ENCODE data around the gene IP6K1.

Gene IP6K1

DNA sequence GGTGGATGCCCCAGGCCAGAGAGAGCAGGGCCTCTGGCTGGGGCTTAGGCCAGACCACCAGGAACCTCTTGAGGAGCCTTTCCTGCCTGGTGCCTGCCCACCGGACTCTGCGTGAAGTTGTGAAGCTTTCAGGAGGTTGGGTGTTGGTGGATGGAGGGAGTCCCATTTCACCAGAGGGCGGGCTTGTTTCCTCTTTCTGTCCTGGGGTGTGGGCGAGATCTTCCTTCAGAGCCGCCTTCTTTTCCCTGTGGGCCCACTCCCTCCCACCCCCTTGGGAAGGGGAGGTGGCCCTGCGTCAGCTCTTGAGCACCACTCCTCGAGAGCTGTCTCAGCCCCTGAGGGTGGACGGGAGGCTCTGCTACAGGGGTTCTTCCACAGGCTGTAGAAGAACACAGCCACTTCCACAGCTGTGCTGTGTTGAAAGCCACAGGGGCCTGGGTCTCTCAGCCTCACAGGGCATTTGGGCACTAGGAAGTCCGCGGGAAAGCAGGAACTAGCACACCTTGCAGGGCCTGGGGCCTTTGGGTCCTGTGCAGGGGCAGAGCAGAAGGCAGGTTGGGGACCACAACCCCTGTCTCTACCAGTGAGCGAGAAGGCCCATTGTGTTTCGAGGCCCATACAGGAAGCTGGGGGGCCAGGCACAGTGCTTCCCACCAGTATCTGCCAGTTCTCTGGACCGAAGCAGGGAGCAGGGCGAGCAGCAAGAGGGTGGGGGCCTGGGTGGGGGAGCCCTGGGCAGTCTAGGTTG is 69.0 kb downstream of the IP6K1 start:
- H3K9ac ChIP-seq (ENCODE audit: low read length): no peak overlapping the region
- peaks cover 19% of the 10 kb centered on the region for H3K36me3 ChIP-seq (ENCODE audit: control insufficient read depth, insufficient read depth, low read length)
- H3K27me3 ChIP-seq (ENCODE audit: control insufficient read depth, insufficient read depth, low read length): no peaks in the 10 kb centered on the region
- peaks cover 9% of the 10 kb centered on the region for H3K4me1 ChIP-seq (ENCODE audit: control insufficient read depth, insufficient read depth, low read length)
- H3K27ac ChIP-seq (ENCODE audit: low read depth, low read length): no peak overlapping the region
- no peak overlapping the region for H3K4me3 ChIP-seq (ENCODE audit: low read length)

DNA sequence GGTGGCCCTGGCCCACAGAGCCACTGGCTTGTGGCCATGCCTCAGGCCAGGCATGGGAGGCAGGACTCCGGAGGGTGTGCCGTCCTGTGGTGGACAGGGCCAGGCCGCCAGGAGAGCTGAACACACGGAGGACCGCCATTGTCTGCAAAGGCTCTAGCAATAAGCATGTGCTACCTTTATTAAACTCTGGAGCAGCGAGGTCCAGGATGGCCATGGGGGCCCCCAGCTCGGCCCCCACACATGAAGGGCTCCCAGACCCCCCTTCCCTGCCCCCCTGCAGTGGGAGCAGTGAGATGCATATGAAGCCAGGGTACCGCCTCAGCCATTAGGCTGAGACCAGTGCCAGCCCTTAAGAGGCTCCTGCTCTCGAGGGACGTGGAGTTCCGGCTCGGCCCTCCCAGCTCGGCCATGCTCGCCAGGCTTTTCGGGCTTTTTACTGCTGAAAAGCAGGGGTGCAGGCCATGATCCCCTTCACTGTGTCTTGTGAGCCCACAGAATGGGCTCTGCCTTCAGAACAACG is 69.6 kb downstream of the IP6K1 start:
- Histone ChIP-seq H3K27ac (ENCODE audit: low read depth, low read length) (no peak overlapping the region), H3K36me3 (ENCODE audit: control insufficient read depth, insufficient read depth, low read length) (peaks cover 15% of the 10 kb centered on the region), H3K9ac (ENCODE audit: low read length) (no peak overlapping the region), H3K27me3 (ENCODE audit: control insufficient read depth, insufficient read depth, low read length) (no peaks in the 10 kb centered on the region), H3K4me1 (ENCODE audit: control insufficient read depth, insufficient read depth, low read length) (peaks cover 8% of the 10 kb centered on the region), H3K4me3 (ENCODE audit: low read length) (no peak overlapping the region)

DNA sequence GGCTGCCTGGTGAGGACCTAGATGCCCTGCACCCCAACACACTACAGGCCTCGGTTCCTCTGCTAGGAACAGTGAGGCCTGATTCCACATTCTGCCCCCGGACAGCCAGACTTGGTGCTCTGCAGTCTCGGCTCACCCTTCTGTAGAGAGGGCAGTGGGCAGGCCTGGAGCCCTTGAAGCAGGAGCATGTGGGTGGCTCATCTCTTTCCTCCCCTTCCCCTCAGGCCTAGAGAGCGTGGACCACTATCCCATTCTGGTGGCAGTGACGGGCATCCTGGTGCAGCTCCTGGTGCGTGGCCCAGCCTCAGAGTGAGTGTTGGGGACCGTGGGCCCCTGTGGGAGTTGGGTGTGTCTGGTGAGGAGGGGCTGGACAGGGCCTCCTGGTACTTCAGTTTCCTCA is 70.2 kb downstream of the IP6K1 start:
- no peak overlapping the region for H3K4me3 ChIP-seq (ENCODE audit: low read length)
- no peaks in the 10 kb centered on the region for H3K27me3 ChIP-seq (ENCODE audit: control insufficient read depth, insufficient read depth, low read length)
- peaks cover 8% of the 10 kb centered on the region for H3K4me1 ChIP-seq (ENCODE audit: control insufficient read depth, insufficient read depth, low read length)
- H3K9ac ChIP-seq (ENCODE audit: low read length): no peak overlapping the region
- no peak overlapping the region for H3K27ac ChIP-seq (ENCODE audit: low read depth, low read length)
- H3K36me3 ChIP-seq (ENCODE audit: control insufficient read depth, insufficient read depth, low read length): peaks cover 12% of the 10 kb centered on the region

DNA sequence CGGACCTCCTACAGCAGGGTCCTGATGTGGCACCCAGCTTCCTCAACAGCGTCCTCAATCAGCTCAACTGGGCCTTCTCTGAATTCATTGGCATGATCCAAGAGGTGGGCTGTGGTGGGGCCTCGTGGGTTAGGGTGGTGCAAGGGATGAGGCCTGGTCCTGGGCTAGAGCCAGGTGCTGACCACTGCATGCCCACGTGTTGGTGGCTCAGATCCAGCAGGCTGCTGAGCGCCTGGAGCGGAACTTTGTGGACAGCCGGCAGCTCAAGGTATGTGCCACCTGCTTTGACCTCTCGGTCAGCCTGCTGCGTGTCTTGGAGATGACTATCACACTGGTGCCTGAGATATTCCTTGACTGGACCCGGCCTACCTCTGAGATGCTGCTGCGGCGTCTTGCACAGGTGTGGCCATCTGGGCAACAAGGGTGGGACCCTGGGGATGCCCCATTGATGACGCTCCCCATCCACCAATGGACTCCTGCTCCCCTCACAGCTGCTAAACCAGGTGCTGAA is 70.7 kb downstream of the IP6K1 start:
- H3K4me3 ChIP-seq (ENCODE audit: low read length): no peak overlapping the region
- peaks cover 8% of the 10 kb centered on the region for H3K4me1 ChIP-seq (ENCODE audit: control insufficient read depth, insufficient read depth, low read length)
- no peak overlapping the region for H3K27ac ChIP-seq (ENCODE audit: low read depth, low read length)
- H3K27me3 ChIP-seq (ENCODE audit: control insufficient read depth, insufficient read depth, low read length): no peaks in the 10 kb centered on the region
- peaks cover 9% of the 10 kb centered on the region for H3K36me3 ChIP-seq (ENCODE audit: control insufficient read depth, insufficient read depth, low read length)
- no peak overlapping the region for H3K9ac ChIP-seq (ENCODE audit: low read length)

DNA sequence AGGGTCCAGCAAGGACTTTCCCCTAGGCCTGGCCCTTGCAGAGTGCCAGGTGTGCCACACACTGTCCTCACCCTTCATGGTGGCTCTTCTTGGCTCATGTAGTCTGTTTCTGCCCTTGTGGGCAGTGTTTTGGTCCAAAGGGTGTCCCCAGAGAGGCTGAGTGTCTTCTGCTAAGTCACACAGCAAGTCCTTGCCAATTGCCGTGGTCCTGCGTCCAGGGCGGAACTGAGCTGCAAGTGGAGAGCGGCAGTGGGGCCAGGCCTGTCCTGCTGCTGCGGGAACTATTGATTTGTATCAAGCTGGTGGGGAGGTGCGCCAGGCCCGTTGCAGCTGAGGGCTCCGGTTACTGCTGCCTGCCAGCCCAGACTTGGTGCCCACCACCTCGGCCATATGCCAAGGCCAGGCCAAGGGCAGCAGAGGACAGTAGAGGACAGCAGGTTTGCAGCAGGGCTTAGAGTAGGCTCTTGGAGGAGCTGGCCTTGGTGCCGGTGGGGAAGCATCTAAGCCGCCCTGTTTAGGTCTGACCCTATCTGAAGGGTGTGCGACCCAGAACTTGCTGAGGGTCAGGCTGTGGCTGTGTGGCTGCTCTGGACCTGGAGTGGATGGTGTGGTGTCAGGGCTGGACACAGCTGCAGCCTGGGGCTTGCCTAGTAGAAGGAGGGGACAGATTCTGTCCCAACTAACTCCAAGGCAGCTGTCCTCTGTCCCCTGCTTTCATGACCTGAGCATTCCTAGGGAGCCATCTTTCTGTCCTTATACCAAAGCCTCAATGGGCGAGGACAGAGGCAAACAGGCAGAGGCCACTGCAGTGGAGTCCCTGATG is 71.4 kb downstream of the IP6K1 start:
- Histone ChIP-seq H3K4me3 (ENCODE audit: low read length) (no peak overlapping the region), H3K27me3 (ENCODE audit: control insufficient read depth, insufficient read depth, low read length) (no peaks in the 10 kb centered on the region), H3K36me3 (ENCODE audit: control insufficient read depth, insufficient read depth, low read length) (peaks cover 9% of the 10 kb centered on the region), H3K4me1 (ENCODE audit: control insufficient read depth, insufficient read depth, low read length) (peaks cover 8% of the 10 kb centered on the region), H3K27ac (ENCODE audit: low read depth, low read length) (no peak overlapping the region), H3K9ac (ENCODE audit: low read length) (no peak overlapping the region)

DNA sequence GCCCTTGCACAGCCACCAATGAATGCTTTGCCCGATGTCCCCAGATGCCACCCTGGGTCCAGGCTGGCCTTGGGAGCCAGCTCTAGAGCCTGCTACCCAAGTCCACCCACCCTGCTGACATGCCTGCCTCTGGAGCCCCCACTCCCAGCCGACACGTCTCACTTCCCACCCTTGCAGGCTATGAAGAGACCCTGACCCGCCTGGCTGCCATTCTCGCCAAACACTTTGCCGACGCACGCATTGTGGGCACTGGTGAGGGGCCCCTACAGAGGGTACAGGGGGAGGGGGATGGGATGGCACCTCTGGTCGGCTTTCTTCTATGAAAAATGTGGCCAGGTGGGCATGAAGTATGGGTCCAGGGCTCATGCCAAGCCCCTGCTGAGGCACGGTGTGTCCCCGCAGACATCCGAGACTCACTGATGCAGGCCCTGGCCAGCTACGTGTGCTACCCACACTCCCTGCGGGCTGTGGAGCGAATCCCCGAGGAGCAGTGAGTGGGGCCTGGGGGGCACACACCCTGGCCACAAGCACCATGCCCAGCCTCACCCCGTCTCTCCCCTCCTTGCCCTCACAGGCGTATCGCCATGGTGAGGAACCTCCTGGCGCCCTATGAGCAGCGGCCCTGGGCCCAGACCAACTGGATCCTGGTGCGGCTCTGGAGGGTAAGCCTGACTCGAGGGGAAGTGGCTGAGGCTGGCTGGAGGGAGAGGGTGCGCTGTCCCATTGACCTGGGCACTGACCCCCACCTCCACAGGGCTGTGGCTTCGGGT is 72.8 kb downstream of the IP6K1 start:
- Histone ChIP-seq H3K36me3 (ENCODE audit: control insufficient read depth, insufficient read depth, low read length) (peaks cover 9% of the 10 kb centered on the region), H3K9ac (ENCODE audit: low read length) (no peak overlapping the region), H3K4me1 (ENCODE audit: control insufficient read depth, insufficient read depth, low read length) (no peaks in the 10 kb centered on the region), H3K27me3 (ENCODE audit: control insufficient read depth, insufficient read depth, low read length) (no peaks in the 10 kb centered on the region), H3K27ac (ENCODE audit: low read depth, low read length) (no peak overlapping the region), H3K4me3 (ENCODE audit: low read length) (no peak overlapping the region)

DNA sequence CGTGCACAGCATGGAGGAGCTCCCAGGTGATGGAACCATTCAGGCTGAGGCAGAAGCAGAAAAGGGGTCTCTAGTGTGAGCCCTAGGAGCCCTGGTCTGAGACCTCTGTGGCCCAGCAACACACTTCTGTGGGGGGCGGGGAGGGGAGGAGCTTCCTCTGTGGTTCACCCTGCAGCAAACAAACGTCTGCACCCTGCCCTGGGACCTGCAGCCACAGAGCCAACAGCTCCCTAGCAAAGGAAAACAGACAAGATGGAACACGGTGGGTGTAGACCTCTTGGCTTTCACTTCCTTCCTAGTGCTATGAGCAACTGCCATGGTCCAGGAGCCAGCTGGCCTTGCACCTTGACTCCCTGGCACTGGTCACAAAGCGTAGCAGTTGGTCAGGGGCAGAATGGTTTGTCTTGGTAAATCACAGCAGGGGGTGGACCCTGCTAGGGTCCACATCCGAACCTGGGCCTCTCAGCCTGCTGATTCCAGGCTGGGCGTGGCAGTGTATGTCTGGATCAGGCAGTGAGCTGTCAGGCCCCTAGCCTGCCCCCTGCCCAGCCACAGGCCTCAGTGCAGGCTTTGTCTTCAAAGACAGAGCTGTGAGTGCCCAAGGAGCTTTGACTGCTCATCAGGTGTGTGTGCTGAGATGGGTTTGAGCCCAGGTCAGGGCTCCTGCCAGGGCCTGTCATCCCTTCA is 73.6 kb downstream of the IP6K1 start:
- Histone ChIP-seq H3K27ac (ENCODE audit: low read depth, low read length) (no peak overlapping the region), H3K27me3 (ENCODE audit: control insufficient read depth, insufficient read depth, low read length) (no peaks in the 10 kb centered on the region), H3K36me3 (ENCODE audit: control insufficient read depth, insufficient read depth, low read length) (peaks cover 9% of the 10 kb centered on the region)

DNA sequence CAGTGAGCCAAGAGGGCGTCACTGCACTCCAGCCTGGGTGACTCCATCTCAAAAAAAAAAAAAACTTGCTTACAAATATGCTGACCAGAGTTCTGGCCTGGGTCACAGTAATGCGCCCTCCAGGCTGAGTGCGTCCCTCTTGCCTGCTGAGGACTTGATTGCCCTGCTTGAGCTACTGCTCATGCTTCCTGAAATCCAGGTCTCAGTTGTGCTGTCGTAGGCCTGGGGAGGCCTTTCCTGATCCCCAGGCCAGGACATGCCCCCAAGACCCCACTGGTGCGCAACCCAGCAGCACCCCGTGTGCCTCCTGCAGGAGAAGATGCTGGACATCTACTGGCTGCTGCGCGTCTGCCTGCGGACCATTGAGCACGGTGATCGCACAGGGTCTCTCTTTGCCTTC is 74.2 kb downstream of the IP6K1 start:
- H3K27me3 ChIP-seq (ENCODE audit: control insufficient read depth, insufficient read depth, low read length): no peaks in the 10 kb centered on the region
- H3K36me3 ChIP-seq (ENCODE audit: control insufficient read depth, insufficient read depth, low read length): peaks cover 9% of the 10 kb centered on the region
- no peak overlapping the region for H3K4me3 ChIP-seq (ENCODE audit: low read length)
- no peak overlapping the region for H3K27ac ChIP-seq (ENCODE audit: low read depth, low read length)
- no peaks in the 10 kb centered on the region for H3K4me1 ChIP-seq (ENCODE audit: control insufficient read depth, insufficient read depth, low read length)
- no peak overlapping the region for H3K9ac ChIP-seq (ENCODE audit: low read length)

More for the DNA sequence above, 73.6 kb downstream of the IP6K1 start:
- no peak overlapping the region for H3K9ac ChIP-seq (ENCODE audit: low read length)
- H3K4me3 ChIP-seq (ENCODE audit: low read length): no peak overlapping the region
- no peaks in the 10 kb centered on the region for H3K4me1 ChIP-seq (ENCODE audit: control insufficient read depth, insufficient read depth, low read length)

DNA sequence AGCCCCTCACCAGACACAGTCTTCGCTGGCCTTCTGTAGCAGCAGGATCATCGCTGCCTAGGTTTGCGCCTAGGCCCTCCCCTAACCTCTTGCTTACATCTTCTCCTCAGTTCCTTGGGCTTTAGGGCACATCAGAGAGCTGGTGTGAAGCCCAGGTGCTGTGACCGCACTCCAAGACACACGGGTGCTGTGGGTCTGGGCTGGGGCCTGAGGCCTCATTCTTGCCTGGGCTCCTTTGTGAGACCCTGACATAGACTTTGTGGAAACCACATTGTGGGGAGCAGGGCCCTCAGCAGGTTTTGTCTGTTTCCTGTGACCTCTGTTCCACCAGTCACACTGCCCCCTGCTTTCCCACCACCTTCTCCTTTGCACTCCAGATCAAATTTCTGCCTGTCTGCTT is 74.9 kb downstream of the IP6K1 start:
- Histone ChIP-seq H3K36me3 (ENCODE audit: control insufficient read depth, insufficient read depth, low read length) (peaks cover 9% of the 10 kb centered on the region), H3K4me3 (ENCODE audit: low read length) (no peak overlapping the region), H3K9ac (ENCODE audit: low read length) (no peak overlapping the region), H3K27ac (ENCODE audit: low read depth, low read length) (no peak overlapping the region), H3K4me1 (ENCODE audit: control insufficient read depth, insufficient read depth, low read length) (no peaks in the 10 kb centered on the region), H3K27me3 (ENCODE audit: control insufficient read depth, insufficient read depth, low read length) (no peaks in the 10 kb centered on the region)

DNA sequence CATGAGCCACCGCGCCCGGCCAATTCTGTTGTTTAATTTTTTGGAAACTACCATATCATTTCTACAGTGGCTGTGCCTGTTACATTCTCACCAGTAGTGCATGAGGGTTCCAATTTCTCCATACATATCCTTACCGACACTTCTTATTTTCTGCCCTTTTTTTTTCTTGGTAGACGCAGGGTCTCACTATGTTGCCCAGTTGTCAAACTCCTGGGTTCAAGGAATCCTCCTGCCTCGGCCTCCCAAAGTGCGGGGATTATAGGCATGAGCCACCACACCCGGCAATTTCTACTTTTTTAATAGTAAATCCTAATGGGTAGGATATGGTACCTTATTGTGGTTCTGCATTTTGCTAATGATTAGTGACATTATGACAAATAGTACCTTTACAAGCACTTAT is 76.5 kb downstream of the IP6K1 start:
- Histone ChIP-seq H3K4me1 (ENCODE audit: control insufficient read depth, insufficient read depth, low read length) (no peaks in the 10 kb centered on the region), H3K27me3 (ENCODE audit: control insufficient read depth, insufficient read depth, low read length) (no peaks in the 10 kb centered on the region), H3K9ac (ENCODE audit: low read length) (no peak overlapping the region), H3K36me3 (ENCODE audit: control insufficient read depth, insufficient read depth, low read length) (peaks cover 2% of the 10 kb centered on the region), H3K4me3 (ENCODE audit: low read length) (no peak overlapping the region), H3K27ac (ENCODE audit: low read depth, low read length) (no peak overlapping the region)

DNA sequence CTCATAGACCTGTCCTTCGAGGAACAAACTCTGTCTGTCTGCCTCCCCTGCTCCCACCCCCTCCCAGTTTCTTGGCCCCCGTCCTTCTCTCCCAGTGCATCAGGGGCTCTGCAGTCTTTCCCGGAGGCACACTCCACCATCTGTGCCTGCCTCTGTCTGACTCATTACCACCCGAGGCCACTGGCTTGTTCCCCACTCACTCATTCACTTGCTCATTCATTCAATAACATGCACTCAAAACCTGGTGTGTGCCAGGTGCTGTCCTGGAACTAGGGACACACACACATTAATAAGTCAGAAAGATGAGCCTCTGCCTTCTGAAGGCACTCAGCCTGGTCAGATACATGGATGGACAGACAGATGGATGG is 79.2 kb downstream of the IP6K1 start:
- H3K27ac ChIP-seq (ENCODE audit: low read depth, low read length): no peak overlapping the region
- no peaks in the 10 kb centered on the region for H3K27me3 ChIP-seq (ENCODE audit: control insufficient read depth, insufficient read depth, low read length)
- no peak overlapping the region for H3K4me3 ChIP-seq (ENCODE audit: low read length)
- no peak overlapping the region for H3K9ac ChIP-seq (ENCODE audit: low read length)
- peaks cover 9% of the 10 kb centered on the region for H3K36me3 ChIP-seq (ENCODE audit: control insufficient read depth, insufficient read depth, low read length)
- H3K4me1 ChIP-seq (ENCODE audit: control insufficient read depth, insufficient read depth, low read length): no peaks in the 10 kb centered on the region

Data from rectal smooth muscle tissue (tissue), 1 donor.